HepG2 (cell line): Measurements from ENCODE around the gene RNF126. TPM values are rescaled to one million over a fixed set of nuclear protein-coding genes. Genes with fewer than 3 reads are reported as not detected.

Experiments
- ARNTL ChIP-seq: sonication (generic); formaldehyde crosslinking; IDR thresholded peaks from 2 replicates; pipeline ENCODE4 v1.4.0; 2020; ENCODE audit warnings: mild to moderate bottlenecking, missing genetic modification reagents
- CENPT ChIP-seq: sonication (generic); formaldehyde crosslinking; IDR thresholded peaks from 2 replicates; pipeline ENCODE4 v1.8.0; 2022; ENCODE audit warnings: low read depth, mild to moderate bottlenecking, moderate library complexity, missing genetic modification reagents
- FOXA3 ChIP-seq: IDR thresholded peaks from 2 replicates; pipeline ENCODE4 v1.6.1; 2016; ENCODE audit warnings: missing genetic modification reagents, missing compliant biosample characterization
- NFIC ChIP-seq: IDR thresholded peaks from 2 replicates; pipeline ENCODE4 v1.6.1; 2012; ENCODE audit warnings: mild to moderate bottlenecking, low read length, inconsistent platforms
- REPIN1 ChIP-seq: sonication (generic); formaldehyde crosslinking; IDR thresholded peaks from 2 replicates; pipeline ENCODE4 v1.8.0; 2022; ENCODE audit warnings: missing genetic modification reagents, low read depth, mild to moderate bottlenecking, borderline replicate concordance
- TRIM24 ChIP-seq: sonication (generic); formaldehyde crosslinking; IDR thresholded peaks from 2 replicates; pipeline ENCODE4 v1.8.0; 2022; ENCODE audit warnings: mild to moderate bottlenecking, missing genetic modification reagents
- ZHX2 ChIP-seq, 2 experiments: sonication (generic) in 1 of 2; formaldehyde crosslinking in 1 of 2; IDR thresholded peaks; 2 replicates each; pipeline versions ENCODE4 v1.6.1 to v1.9.0; 2014 to 2022; ENCODE audit warnings: antibody characterized with exemption in 1 of 2, borderline replicate concordance in 1 of 2, inconsistent platforms in 1 of 2, low read depth in 1 of 2, missing genetic modification reagents in 1 of 2
- ZNF274 ChIP-seq: sonication (generic); formaldehyde crosslinking; IDR thresholded peaks from 2 replicates; pipeline ENCODE4 v1.5.1; 2020; ENCODE audit warnings: mild to moderate bottlenecking, missing genetic modification reagents
- ZNF275 ChIP-seq: sonication (generic); formaldehyde crosslinking; IDR thresholded peaks from 2 replicates; pipeline ENCODE4 v1.8.0; 2022; ENCODE audit warnings: missing genetic modification reagents, mild to moderate bottlenecking, inconsistent platforms, borderline replicate concordance
- ZNF281 ChIP-seq: sonication (generic); formaldehyde crosslinking; IDR thresholded peaks from 2 replicates; pipeline ENCODE4 v1.4.0; 2020; ENCODE audit warnings: missing genetic modification reagents, borderline replicate concordance
- ZNF615 ChIP-seq: sonication (generic); formaldehyde crosslinking; IDR thresholded peaks from 2 replicates; pipeline ENCODE4 v1.5.0; 2020; ENCODE audit warnings: mild to moderate bottlenecking, missing genetic modification reagents, borderline replicate concordance
- polyA plus RNA-seq, 8 experiments: library from polyadenylated mRNA; depleted of rRNA in 3 of 8; stranded (reverse) in 7 of 8; unstranded in 1 of 8; fragments of >200 nt; fragmentation: Illumina TruSeq in 4 of 8; extraction: Trizol in 4 of 8; gene quantifications; 2 replicates each; pipeline versions ENCODE4 v1.2.1 to v1.2.3, GENCODE V29; 2011 to 2016; ENCODE audit warnings: low read depth in 4 of 8, missing spikeins in 1 of 8, mixed read lengths in 1 of 8; ENCODE audit not compliant: insufficient read depth in 1 of 8
- total RNA-seq, 5 experiments: library from RNA; depleted of rRNA; stranded (reverse); fragments of >200 nt; fragmentation: Illumina TruSeq; extraction: Trizol; gene quantifications; 2 replicates each; pipeline ENCODE4 v1.2.3, GENCODE V29; 2016; ENCODE audit warnings: low read depth in 1 of 5
- TF ChIP-seq, protein P1 (sequence below): sonication (generic); formaldehyde crosslinking; IDR thresholded peaks from 2 replicates; pipeline ENCODE4 v1.4.0; 2020; ENCODE audit warnings: missing genetic modification reagents; ENCODE audit errors: not compliant biosample characterization
- TF ChIP-seq, protein P2 (sequence below): sonication (generic); formaldehyde crosslinking; IDR thresholded peaks from 2 replicates; pipeline ENCODE4 v1.5.0; 2020; ENCODE audit warnings: mild to moderate bottlenecking, missing genetic modification reagents, borderline replicate concordance

The RNF126 gene
- total and polyA plus RNA-seq, 2 of the 13 experiments (the other 11 are each of a cell fraction or from before 2014, with no cell fraction given), result 23.2 to 34.0 TPM

DNA sequence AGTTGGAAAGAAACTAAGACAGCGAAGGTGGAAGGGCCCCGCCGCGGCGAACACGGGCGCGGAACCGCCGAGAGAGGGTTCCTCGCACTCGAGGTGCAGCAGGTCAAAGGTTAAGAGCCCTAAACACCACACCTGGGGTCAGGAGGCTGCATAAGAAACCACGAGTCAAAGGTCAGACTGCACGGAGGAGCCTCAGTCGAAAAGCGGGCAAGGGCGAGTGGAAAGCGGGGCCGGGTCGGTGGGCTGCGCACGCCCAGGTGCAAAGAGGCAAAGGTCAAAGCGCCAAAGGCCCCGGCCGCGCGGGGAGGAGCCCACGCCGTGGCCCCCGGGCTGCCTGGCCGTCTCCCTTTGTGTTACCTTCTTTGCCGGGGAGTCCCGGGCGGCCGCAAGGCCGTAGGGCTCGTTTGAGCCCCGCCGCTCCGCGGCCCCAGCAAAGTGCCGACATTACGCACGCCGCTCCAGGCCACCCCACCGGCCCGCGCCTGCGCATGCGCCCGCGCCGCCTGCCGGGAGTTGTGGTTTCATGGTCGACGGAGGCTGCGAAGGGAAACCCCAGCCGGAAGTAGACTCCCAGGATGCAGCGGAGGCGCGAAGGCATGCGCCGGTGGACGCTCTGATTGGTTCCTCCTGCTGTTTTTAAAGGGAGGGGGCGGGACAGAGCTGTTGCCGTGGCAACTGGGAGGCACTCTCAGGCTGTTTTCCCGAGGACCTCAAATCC is 29.8 kb downstream of the RNF126 start, which contains the start of gene POLRMT (continued):
- TF ChIP-seq, protein P1, sequence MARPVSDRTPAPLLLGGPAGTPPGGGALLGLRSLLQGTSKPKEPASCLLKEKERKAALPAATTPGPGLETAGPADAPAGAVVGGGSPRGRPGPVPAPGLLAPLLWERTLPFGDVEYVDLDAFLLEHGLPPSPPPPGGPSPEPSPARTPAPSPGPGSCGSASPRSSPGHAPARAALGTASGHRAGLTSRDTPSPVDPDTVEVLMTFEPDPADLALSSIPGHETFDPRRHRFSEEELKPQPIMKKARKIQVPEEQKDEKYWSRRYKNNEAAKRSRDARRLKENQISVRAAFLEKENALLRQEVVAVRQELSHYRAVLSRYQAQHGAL (CRISPR knock-in tag), result no peak
- TF ChIP-seq NFIC (no peak), REPIN1 (no peak), ARNTL (CRISPR knock-in tag) (no peak), ZNF274 (no peak), ZHX2 (IDR thresholded peaks at IDR 0.05; ENCODE audit: low read depth) (0 out of 2 replicates have a peak, but pooled peaks have one; percentile 43), ZHX2 (CRISPR knock-in tag; IDR thresholded peaks at IDR 0.05; ENCODE audit: borderline replicate concordance) (peak; percentile 77; the same call in 1 of the 2 replicates), TRIM24 (CRISPR knock-in tag) (no peak), ZNF281 (CRISPR knock-in tag) (no peak), FOXA3 (CRISPR knock-in tag) (peak; percentile 38), ZNF615 (no peak), CENPT (CRISPR knock-in tag) (no peak), ZNF275 (no peak)
- TF ChIP-seq, protein P2, sequence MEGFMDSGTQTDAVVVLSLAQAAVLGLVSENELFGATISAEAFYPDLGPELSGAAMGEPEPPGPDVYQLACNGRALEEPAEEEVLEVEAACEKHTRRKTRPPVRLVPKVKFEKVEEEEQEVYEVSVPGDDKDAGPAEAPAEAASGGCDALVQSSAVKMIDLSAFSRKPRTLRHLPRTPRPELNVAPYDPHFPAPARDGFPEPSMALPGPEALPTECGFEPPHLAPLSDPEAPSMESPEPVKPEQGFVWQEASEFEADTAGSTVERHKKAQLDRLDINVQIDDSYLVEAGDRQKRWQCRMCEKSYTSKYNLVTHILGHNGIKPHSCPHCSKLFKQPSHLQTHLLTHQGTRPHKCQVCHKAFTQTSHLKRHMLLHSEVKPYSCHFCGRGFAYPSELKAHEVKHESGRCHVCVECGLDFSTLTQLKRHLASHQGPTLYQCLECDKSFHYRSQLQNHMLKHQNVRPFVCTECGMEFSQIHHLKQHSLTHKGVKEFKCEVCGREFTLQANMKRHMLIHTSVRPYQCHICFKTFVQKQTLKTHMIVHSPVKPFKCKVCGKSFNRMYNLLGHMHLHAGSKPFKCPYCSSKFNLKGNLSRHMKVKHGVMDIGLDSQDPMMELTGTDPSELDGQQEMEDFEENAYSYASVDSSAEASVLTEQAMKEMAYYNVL (CRISPR knock-in tag), result peak; percentile 48; the same call in 1 of the 2 replicates
